ENCODE results near the gene PRIM1. TPM values are rescaled to one million over a fixed set of nuclear protein-coding genes. Genes with fewer than 3 reads are reported as not detected.

The PRIM1 gene
- total RNA-seq, 1 experiment from 2014 or later = 52.3 TPM

- peaks cover 35% of the 10 kb centered on the region for H3K36me3 ChIP-seq
- no peaks in the 10 kb centered on the region for H3K27me3 ChIP-seq
- peaks cover 4% of the 10 kb centered on the region for H3K4me1 ChIP-seq
- no peak for DNase-seq
- H3K9me3 ChIP-seq (replicated peaks) = no peaks in the 10 kb centered on the region
- H3K27ac ChIP-seq = no peak overlapping the region
- H3K4me3 ChIP-seq = no peak overlapping the region
Observed at GRCh38 chr12:56684745-56685359, 67.3 kb downstream of the PRIM1 start.

- Histone ChIP-seq H3K27me3 (no peaks in the 10 kb centered on the region), H3K27ac (no peak overlapping the region), H3K4me1 (peaks cover 4% of the 10 kb centered on the region), H3K36me3 (peaks cover 52% of the 10 kb centered on the region), H3K9me3 (replicated peaks) (no peaks in the 10 kb centered on the region), H3K4me3 (no peak overlapping the region)
- no peak for DNase-seq
Observed at GRCh38 chr12:56682323-56682722, 69.8 kb downstream of the PRIM1 start.

Other genes with a start within 250 kb of the PRIM1 start
- 9.3 and 9.4 TPM in 2 replicates for gene RBMS2, start 230.5 kb downstream of the PRIM1 start, total RNA-seq (2014; rRNA removed; shearing (Covaris generic))
- 34.2 and 42.9 TPM in 2 replicates for gene BAZ2A, start 122.0 kb downstream of the PRIM1 start, total RNA-seq (2014; rRNA removed; shearing (Covaris generic))
- gene ATP5F1B, start 106.3 kb downstream of the PRIM1 start, total RNA-seq (2014; rRNA removed; shearing (Covaris generic)) = 698 and 730 TPM in 2 replicates
- 238 and 251 TPM in 2 replicates for gene PTGES3, start 64.0 kb downstream of the PRIM1 start, total RNA-seq (2014; rRNA removed; shearing (Covaris generic))
- gene NACA, start 27.0 kb downstream of the PRIM1 start, total RNA-seq (2014; rRNA removed; shearing (Covaris generic)) = 2,251 and 2,266 TPM in 2 replicates
- 0.43 and 0.73 TPM in 2 replicates for gene HSD17B6, start 11.0 kb upstream of the PRIM1 start, total RNA-seq (2014; rRNA removed; shearing (Covaris generic))
- gene SDR9C7, start 182.1 kb upstream of the PRIM1 start, total RNA-seq (2014; rRNA removed; shearing (Covaris generic)) = not detected in 2 replicates
- gene RDH16, start 205.3 kb upstream of the PRIM1 start, total RNA-seq (2014; rRNA removed; shearing (Covaris generic)) = 0.03 and 0.06 TPM in 2 replicates

Data from SJCRH30 (cell line).